ENCODE measurements around the gene ZC3HAV1L. TPM values are rescaled to one million over a fixed set of nuclear protein-coding genes. Genes with fewer than 3 reads are reported as not detected.

ZC3HAV1L gene
- total and polyA plus RNA-seq, 7 donors: 0.92 to 27.7 (median 14.4) TPM; not detected in 1

DNA sequence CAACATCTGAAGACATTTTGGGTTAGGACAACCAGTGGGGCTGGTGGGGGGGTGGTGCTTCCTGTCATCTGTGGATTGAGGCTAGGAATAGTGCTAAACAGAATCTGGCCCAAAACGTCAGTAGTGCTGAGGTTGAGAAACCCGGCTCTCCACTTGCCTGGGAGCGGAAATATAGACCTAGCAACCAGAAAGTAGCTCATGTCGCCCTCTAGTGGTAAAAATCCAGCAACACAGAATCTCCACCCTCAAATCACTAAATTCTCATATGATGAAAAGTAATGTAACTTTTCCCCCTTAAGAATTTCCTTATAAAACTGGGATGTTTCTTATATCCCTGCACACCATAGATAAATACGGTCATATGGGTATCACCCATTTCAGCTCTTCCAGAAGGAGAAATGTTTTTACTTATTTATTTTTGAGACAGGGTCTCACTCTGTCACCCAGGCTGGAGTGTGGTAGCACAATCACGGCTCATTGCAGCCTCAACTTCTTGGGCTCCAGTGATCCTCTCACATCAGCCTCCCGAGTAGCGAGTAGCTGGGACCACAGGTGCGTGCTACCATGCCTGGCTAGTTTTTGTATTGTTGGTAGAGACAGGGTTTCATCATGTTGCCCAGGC is 39.3 kb upstream of the ZC3HAV1L start:
- peaks cover 16 to 77% (median 33%) of the 10 kb centered on the region in 4 donors for H3K36me3 ChIP-seq
- WGBS, 2 donors: 40 to 42% methylated on average over 9 of the region's 9 CpGs

DNA sequence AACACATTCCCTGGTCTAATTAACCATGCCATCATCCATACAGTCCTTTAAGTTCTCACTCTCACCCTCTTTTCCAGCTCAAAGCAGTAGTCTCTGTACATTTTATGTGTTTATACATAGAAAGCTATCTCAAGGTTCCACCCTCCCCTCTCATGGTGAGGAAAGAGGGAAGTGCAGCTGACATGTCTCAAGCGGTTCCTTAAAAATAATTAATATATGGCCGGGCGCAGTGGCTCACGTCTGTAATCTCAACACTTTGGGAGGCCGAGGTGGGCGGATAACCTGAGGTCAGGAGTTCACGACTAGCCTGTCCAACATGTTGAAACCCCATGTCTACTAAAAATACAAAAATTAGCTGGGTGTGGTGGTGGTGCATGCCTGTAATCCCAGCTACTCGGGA is 37.0 kb upstream of the ZC3HAV1L start:
- WGBS, 2 donors: 69 to 84% methylated on average over 8 of the region's 8 CpGs
- no peaks in the 10 kb centered on the region for H3K27me3 ChIP-seq
- no peak for DNase-seq
- no peak overlapping the region for H3K27ac ChIP-seq
- intact Hi-C loops (cut with DNase I): no loop called here
- peaks cover 0 to 3% (median 0%) of the 10 kb centered on the region in 4 donors for H3K4me1 ChIP-seq
- no peak overlapping the region for H3K4me3 ChIP-seq
- TF ChIP-seq POLR2AphosphoS5 (IDR thresholded peaks at IDR 0.05) (no peak), EP300 (IDR thresholded peaks at IDR 0.05) (no peak), POLR2A (IDR thresholded peaks at IDR 0.05) (no peak)
- TF ChIP-seq, protein P1, sequence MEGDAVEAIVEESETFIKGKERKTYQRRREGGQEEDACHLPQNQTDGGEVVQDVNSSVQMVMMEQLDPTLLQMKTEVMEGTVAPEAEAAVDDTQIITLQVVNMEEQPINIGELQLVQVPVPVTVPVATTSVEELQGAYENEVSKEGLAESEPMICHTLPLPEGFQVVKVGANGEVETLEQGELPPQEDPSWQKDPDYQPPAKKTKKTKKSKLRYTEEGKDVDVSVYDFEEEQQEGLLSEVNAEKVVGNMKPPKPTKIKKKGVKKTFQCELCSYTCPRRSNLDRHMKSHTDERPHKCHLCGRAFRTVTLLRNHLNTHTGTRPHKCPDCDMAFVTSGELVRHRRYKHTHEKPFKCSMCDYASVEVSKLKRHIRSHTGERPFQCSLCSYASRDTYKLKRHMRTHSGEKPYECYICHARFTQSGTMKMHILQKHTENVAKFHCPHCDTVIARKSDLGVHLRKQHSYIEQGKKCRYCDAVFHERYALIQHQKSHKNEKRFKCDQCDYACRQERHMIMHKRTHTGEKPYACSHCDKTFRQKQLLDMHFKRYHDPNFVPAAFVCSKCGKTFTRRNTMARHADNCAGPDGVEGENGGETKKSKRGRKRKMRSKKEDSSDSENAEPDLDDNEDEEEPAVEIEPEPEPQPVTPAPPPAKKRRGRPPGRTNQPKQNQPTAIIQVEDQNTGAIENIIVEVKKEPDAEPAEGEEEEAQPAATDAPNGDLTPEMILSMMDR (IDR thresholded peaks at IDR 0.05): no peak
- H3K36me3 ChIP-seq: peaks cover 11 to 77% (median 33%) of the 10 kb centered on the region in 4 donors
- H3K9me3 ChIP-seq: no peaks in the 10 kb centered on the region

More for the DNA sequence above, 39.3 kb upstream of the ZC3HAV1L start:
- TF ChIP-seq, protein P1 (IDR thresholded peaks at IDR 0.05): peak; percentile 53 to 80 (median 60)
- TF ChIP-seq POLR2A (IDR thresholded peaks at IDR 0.05): no peak
- peak in 1 of 4 donors; percentile 7 for TF ChIP-seq POLR2AphosphoS5 (IDR thresholded peaks at IDR 0.05)
- Histone ChIP-seq H3K4me1 (peaks cover 0 to 3% (median 0%) of the 10 kb centered on the region in 4 donors), H3K27me3 (no peaks in the 10 kb centered on the region), H3K27ac (peak overlapping the region in 2 of 4 donors; percentile 35 to 46), H3K4me3 (no peak overlapping the region), H3K9me3 (no peaks in the 10 kb centered on the region)
- DNase-seq: peak; percentile 86
- intact Hi-C loops (cut with DNase I): loop anchor here (2.0 to 5.0 kb wide), 2 partner anchors 34 to 58 kb away; partner anchors contain the start of gene ZC3HAV1

DNA sequence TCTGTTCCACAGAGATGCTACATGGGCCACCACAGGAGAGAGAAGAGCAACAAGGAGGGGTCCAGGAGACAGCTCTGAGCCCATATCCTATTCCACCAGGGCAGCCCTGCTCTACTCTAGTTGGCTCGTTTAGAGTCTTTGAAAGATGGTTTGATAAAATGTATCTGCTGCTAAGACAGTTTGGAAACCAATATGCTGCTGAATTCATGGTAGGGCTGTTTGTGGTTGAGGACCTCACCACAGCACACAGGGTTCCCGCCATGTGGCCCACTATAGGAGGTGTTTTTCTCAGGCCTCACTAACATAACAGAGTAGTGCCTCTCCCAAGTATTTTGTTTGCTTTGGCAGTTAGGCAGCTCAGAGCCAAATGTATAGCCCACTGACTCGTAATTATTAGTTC is 35.8 kb upstream of the ZC3HAV1L start:
- DNase-seq: no peak
- 71 to 86% methylated on average over 3 of the region's 3 CpGs for WGBS, 2 donors
- Histone ChIP-seq H3K27me3 (no peaks in the 10 kb centered on the region), H3K4me1 (peaks cover 0 to 3% (median 0%) of the 10 kb centered on the region in 4 donors), H3K9me3 (no peaks in the 10 kb centered on the region), H3K27ac (no peak overlapping the region), H3K36me3 (peaks cover 11 to 74% (median 30%) of the 10 kb centered on the region in 4 donors), H3K4me3 (no peak overlapping the region)
- TF ChIP-seq, protein P1 (IDR thresholded peaks at IDR 0.05): no peak
- TF ChIP-seq POLR2A (IDR thresholded peaks at IDR 0.05) (no peak), POLR2AphosphoS5 (IDR thresholded peaks at IDR 0.05) (no peak), EP300 (IDR thresholded peaks at IDR 0.05) (no peak)
- intact Hi-C loops (cut with DNase I): no loop called here

DNA sequence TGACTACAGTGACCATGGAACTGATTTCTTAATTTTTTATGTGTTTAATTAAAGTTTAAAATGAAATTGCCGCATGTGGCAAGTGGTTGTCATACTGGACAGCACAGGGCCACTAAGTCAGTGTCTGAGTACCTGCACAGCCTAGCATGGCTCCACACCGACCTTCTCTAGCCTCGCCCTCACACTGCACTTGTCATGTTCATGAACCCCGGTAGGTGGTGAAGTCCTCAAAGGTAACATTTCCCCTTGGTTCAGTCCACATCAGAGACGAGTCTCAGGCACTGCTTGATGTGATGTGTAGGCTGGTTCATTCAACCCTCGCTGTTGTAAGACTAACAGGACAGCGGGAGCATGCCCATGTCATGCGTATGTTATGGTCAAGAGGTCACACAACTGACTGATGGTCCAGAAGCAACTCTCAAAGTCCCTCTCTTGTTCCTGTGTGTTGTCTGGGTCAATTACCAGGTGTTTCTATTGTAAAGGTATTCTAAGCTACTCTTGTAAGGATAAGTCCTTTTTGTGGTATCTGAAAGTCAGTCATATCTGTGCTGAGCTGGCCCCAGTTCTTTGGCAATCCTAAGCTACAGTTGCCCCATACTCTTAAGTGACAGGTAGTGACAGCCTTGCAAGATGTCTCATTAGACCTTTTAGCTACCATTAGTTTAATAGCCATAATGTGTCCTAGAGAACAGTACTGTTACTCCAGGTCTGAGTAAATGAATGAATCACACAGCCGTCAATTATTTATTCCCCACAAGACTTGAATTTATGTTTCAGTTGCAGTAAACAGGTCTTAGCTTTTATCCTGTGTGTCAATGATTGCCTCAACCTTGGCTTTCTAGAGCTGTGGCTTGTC is 32.9 kb upstream of the ZC3HAV1L start:
- Histone ChIP-seq H3K4me3 (no peak overlapping the region), H3K27me3 (no peaks in the 10 kb centered on the region), H3K4me1 (no peaks in the 10 kb centered on the region), H3K27ac (no peak overlapping the region), H3K9me3 (no peaks in the 10 kb centered on the region), H3K36me3 (peaks cover 7 to 83% (median 46%) of the 10 kb centered on the region in 4 donors)
- DNase-seq: no peak
- intact Hi-C loops (cut with DNase I): no loop called here
- WGBS, 2 donors: 93 to 96% methylated on average over 9 of the region's 9 CpGs
- no peak for TF ChIP-seq EP300 (IDR thresholded peaks at IDR 0.05)
- TF ChIP-seq, protein P1 (IDR thresholded peaks at IDR 0.05): no peak
- TF ChIP-seq POLR2A (IDR thresholded peaks at IDR 0.05): no peak
- TF ChIP-seq POLR2AphosphoS5 (IDR thresholded peaks at IDR 0.05): no peak
